GM23338 (cell line): ENCODE results near the gene LDLRAD3. TPM values are rescaled to one million over a fixed set of nuclear protein-coding genes. Genes with fewer than 3 reads are reported as not detected.

Experiments
- ATAC-seq: fragments of 200-7000 bp; cut with Tn5 transposase; 3 replicates; pipeline ENCODE4 v1.9.1; 2020
- DNase-seq: peaks from one replicate; pipeline ENCODE4 v3.0.0-alpha.2; 2015; ENCODE audit warnings: low spot score
- H2AFZ ChIP-seq: fragments of 200-600 bp; sonication (generic); 2 replicates; pipeline ENCODE4 v1.8.0; 2016; ENCODE audit warnings: antibody characterized with exemption, mild to moderate bottlenecking, moderate library complexity
- H3F3A ChIP-seq: fragments of 200-600 bp; sonication (generic); replicated peaks from 2 replicates; pipeline ENCODE4 v1.8.0; 2017; ENCODE audit warnings: antibody characterized with exemption, mixed run types, low read depth
- H3K27ac ChIP-seq: fragments of 200-600 bp; sonication (generic); 2 replicates; pipeline ENCODE4 v1.6.1; 2016; ENCODE audit warnings: low read depth
- H3K27me3 ChIP-seq: fragments of 200-600 bp; sonication (generic); 2 replicates; pipeline ENCODE4 v1.8.0; 2016; ENCODE audit warnings: mild to moderate bottlenecking, mixed run types, moderate library complexity; ENCODE audit not compliant: insufficient read depth
- H3K36me3 ChIP-seq: fragments of 200-600 bp; sonication (generic); 2 replicates; pipeline ENCODE4 v1.8.0; 2016; ENCODE audit warnings: mild to moderate bottlenecking; ENCODE audit not compliant: insufficient read depth
- H3K4me1 ChIP-seq: fragments of 200-600 bp; sonication (generic); 2 replicates; pipeline ENCODE4 v1.8.0; 2016; ENCODE audit warnings: mild to moderate bottlenecking, moderate library complexity; ENCODE audit not compliant: insufficient read depth
- H3K4me2 ChIP-seq: fragments of 200-600 bp; sonication (generic); 2 replicates; pipeline ENCODE4 v1.7.1; 2017; ENCODE audit warnings: mixed run types
- H3K4me3 ChIP-seq: fragments of 200-600 bp; sonication (generic); 2 replicates; pipeline ENCODE4 v1.6.1; 2016; ENCODE audit warnings: mixed run types
- H3K79me2 ChIP-seq: fragments of 200-600 bp; sonication (generic); replicated peaks from 2 replicates; pipeline ENCODE4 v1.8.0; 2017; ENCODE audit warnings: mild to moderate bottlenecking; ENCODE audit not compliant: insufficient read depth
- H3K9me2 ChIP-seq: fragments of 200-600 bp; sonication (generic); 2 replicates; pipeline ENCODE4 v1.8.0; 2017; ENCODE audit not compliant: insufficient read depth
- H4K20me1 ChIP-seq: fragments of 200-600 bp; sonication (generic); replicated peaks from 2 replicates; pipeline ENCODE4 v1.8.0; 2017; ENCODE audit warnings: mild to moderate bottlenecking; ENCODE audit not compliant: insufficient read depth
- H3K27ac Mint-ChIP-seq: 2 replicates; pipeline ENCODE4 v1.8.0; 2020; ENCODE audit warnings: inconsistent platforms, mild to moderate bottlenecking, moderate library complexity, mixed read lengths
- H3K27me3 Mint-ChIP-seq: 3 replicates; pipeline ENCODE4 v1.8.0; 2022; ENCODE audit warnings: low read depth, mild to moderate bottlenecking, moderate library complexity, mixed read lengths, inconsistent platforms; ENCODE audit not compliant: insufficient read depth, poor library complexity
- H3K36me3 Mint-ChIP-seq: 3 replicates; pipeline ENCODE4 v1.8.0; 2021; ENCODE audit warnings: low read depth, mild to moderate bottlenecking, inconsistent platforms, moderate library complexity, mixed read lengths
- H3K4me1 Mint-ChIP-seq: 3 replicates; pipeline ENCODE4 v1.8.0; 2020; ENCODE audit warnings: mild to moderate bottlenecking, inconsistent platforms, mixed read lengths
- H3K4me3 Mint-ChIP-seq: 3 replicates; pipeline ENCODE4 v1.8.0; 2021; ENCODE audit warnings: moderate library complexity, mild to moderate bottlenecking, inconsistent platforms, mixed read lengths
- H3K9me3 Mint-ChIP-seq: 3 replicates; pipeline ENCODE4 v1.8.0; 2020; ENCODE audit warnings: moderate library complexity, mild to moderate bottlenecking, inconsistent platforms, mixed read lengths
- CREB1 ChIP-seq: fragments of 250-450 bp; sonication (Bioruptor Pico); IDR thresholded peaks from 2 replicates; pipeline ENCODE4 v1.5.0; 2020; ENCODE audit warnings: low read depth, mild to moderate bottlenecking, moderate library complexity
- EZH2 ChIP-seq: fragments of 200-600 bp; sonication (generic); IDR thresholded peaks from one replicate; pipeline ENCODE4 v1.8.0; 2017; ENCODE audit warnings: antibody characterized with exemption, mild to moderate bottlenecking, low read depth; ENCODE audit not compliant: unreplicated experiment
- EZH2phosphoT487 ChIP-seq: fragments of 200-600 bp; sonication (generic); IDR thresholded peaks from one replicate; pipeline ENCODE4 v1.8.1; 2018; ENCODE audit warnings: antibody characterized with exemption; ENCODE audit not compliant: unreplicated experiment
- JUNB ChIP-seq: IDR thresholded peaks from one replicate; pipeline ENCODE4 v1.6.1; 2016; ENCODE audit warnings: antibody characterized with exemption; ENCODE audit not compliant: unreplicated experiment
- NANOG ChIP-seq: IDR thresholded peaks from 2 replicates; pipeline ENCODE4 v1.6.1; 2016; ENCODE audit warnings: antibody characterized with exemption, borderline replicate concordance
- POLR2AphosphoS5 ChIP-seq: IDR thresholded peaks from 2 replicates; pipeline ENCODE4 v1.6.1; 2016; ENCODE audit warnings: antibody characterized with exemption, low read depth
- STAT1 ChIP-seq: IDR thresholded peaks from one replicate; pipeline ENCODE4 v1.6.1; 2016; ENCODE audit warnings: antibody characterized with exemption; ENCODE audit not compliant: unreplicated experiment
- ZNF114 ChIP-seq: fragments of 250-450 bp; sonication (Bioruptor Pico); IDR thresholded peaks from 2 replicates; pipeline ENCODE4 v1.5.0; 2020; ENCODE audit warnings: mild to moderate bottlenecking, moderate library complexity
- ZNF331 ChIP-seq: fragments of 250-450 bp; sonication (Bioruptor Pico); IDR thresholded peaks from 2 replicates; pipeline ENCODE4 v1.5.0; 2020; ENCODE audit warnings: low read depth, mild to moderate bottlenecking, moderate library complexity
- polyA plus RNA-seq: library from polyadenylated mRNA; unstranded; fragments of >200 nt; fragmentation: Nextera tagmentation; extraction: Ambion mirVana; gene quantifications from 2 replicates; pipeline ENCODE4 v1.2.1, GENCODE V29; 2016
- total RNA-seq: library from RNA; depleted of rRNA; stranded (reverse); fragments of >200 nt; shearing (Covaris generic); gene quantifications from 2 replicates; pipeline ENCODE4 v1.2.3, GENCODE V29; 2014
- TF ChIP-seq, protein P1 (sequence below): IDR thresholded peaks from one replicate; pipeline ENCODE4 v1.6.1; 2018; ENCODE audit warnings: antibody characterized with exemption; ENCODE audit not compliant: unreplicated experiment
- TF ChIP-seq, protein P2 (sequence below): IDR thresholded peaks from 2 replicates; pipeline ENCODE4 v1.6.1; 2016; ENCODE audit warnings: antibody characterized with exemption
- TF ChIP-seq, protein P3 (sequence below): fragments of 250-450 bp; sonication (Bioruptor Pico); IDR thresholded peaks from 2 replicates; pipeline ENCODE4 v1.5.0; 2020; ENCODE audit warnings: mild to moderate bottlenecking, moderate library complexity
- TF ChIP-seq, protein P4 (sequence below), 2 experiments: fragments of 200-600 bp in 1 of 2; sonication (generic) in 1 of 2; conservative IDR thresholded peaks; 2 replicates each; pipeline versions ENCODE4 v1.5.1 to v1.6.1; 2016 to 2017; ENCODE audit warnings: antibody characterized with exemption in 2 of 2, low read depth in 2 of 2, mild to moderate bottlenecking in 2 of 2, moderate library complexity in 1 of 2

LDLRAD3 gene
- total and polyA plus RNA-seq, 2 experiments from 2014 or later, result 8.5 to 19.4 TPM

DNA sequence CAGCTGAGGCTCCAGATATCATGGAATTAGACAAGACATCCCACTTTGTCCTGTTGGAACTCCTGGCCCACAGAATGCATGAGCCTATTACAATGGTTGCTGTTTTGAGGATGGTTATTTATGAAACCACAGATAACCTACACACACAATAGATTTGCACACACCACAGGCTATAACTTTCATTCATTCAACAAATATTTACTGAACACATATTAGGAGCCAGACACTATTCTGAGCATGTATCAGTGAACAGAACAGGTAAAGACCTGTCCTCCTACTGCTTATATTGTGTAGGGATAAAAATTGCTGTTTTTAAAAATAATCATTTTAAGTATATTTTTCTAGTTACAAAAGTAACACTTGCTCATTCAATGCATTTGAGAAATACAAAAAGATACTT lies 13.4 kb upstream of the LDLRAD3 start:
- H2AFZ ChIP-seq, result no peak overlapping the region
- H3K27ac ChIP-seq, result no peak overlapping the region
- no peak for DNase-seq
- TF ChIP-seq, protein P1, sequence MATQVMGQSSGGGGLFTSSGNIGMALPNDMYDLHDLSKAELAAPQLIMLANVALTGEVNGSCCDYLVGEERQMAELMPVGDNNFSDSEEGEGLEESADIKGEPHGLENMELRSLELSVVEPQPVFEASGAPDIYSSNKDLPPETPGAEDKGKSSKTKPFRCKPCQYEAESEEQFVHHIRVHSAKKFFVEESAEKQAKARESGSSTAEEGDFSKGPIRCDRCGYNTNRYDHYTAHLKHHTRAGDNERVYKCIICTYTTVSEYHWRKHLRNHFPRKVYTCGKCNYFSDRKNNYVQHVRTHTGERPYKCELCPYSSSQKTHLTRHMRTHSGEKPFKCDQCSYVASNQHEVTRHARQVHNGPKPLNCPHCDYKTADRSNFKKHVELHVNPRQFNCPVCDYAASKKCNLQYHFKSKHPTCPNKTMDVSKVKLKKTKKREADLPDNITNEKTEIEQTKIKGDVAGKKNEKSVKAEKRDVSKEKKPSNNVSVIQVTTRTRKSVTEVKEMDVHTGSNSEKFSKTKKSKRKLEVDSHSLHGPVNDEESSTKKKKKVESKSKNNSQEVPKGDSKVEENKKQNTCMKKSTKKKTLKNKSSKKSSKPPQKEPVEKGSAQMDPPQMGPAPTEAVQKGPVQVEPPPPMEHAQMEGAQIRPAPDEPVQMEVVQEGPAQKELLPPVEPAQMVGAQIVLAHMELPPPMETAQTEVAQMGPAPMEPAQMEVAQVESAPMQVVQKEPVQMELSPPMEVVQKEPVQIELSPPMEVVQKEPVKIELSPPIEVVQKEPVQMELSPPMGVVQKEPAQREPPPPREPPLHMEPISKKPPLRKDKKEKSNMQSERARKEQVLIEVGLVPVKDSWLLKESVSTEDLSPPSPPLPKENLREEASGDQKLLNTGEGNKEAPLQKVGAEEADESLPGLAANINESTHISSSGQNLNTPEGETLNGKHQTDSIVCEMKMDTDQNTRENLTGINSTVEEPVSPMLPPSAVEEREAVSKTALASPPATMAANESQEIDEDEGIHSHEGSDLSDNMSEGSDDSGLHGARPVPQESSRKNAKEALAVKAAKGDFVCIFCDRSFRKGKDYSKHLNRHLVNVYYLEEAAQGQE, result no peak
- TF ChIP-seq POLR2AphosphoS5 (no peak), EZH2 (no peak), JUNB (no peak), ZNF114 (CRISPR knock-in tag) (no peak), EZH2phosphoT487 (no peak), CREB1 (CRISPR knock-in tag) (no peak), STAT1 (no peak), NANOG (no peak), ZNF331 (no peak)
- TF ChIP-seq, protein P2, sequence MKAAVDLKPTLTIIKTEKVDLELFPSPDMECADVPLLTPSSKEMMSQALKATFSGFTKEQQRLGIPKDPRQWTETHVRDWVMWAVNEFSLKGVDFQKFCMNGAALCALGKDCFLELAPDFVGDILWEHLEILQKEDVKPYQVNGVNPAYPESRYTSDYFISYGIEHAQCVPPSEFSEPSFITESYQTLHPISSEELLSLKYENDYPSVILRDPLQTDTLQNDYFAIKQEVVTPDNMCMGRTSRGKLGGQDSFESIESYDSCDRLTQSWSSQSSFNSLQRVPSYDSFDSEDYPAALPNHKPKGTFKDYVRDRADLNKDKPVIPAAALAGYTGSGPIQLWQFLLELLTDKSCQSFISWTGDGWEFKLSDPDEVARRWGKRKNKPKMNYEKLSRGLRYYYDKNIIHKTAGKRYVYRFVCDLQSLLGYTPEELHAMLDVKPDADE, result no peak
- TF ChIP-seq, protein P3, sequence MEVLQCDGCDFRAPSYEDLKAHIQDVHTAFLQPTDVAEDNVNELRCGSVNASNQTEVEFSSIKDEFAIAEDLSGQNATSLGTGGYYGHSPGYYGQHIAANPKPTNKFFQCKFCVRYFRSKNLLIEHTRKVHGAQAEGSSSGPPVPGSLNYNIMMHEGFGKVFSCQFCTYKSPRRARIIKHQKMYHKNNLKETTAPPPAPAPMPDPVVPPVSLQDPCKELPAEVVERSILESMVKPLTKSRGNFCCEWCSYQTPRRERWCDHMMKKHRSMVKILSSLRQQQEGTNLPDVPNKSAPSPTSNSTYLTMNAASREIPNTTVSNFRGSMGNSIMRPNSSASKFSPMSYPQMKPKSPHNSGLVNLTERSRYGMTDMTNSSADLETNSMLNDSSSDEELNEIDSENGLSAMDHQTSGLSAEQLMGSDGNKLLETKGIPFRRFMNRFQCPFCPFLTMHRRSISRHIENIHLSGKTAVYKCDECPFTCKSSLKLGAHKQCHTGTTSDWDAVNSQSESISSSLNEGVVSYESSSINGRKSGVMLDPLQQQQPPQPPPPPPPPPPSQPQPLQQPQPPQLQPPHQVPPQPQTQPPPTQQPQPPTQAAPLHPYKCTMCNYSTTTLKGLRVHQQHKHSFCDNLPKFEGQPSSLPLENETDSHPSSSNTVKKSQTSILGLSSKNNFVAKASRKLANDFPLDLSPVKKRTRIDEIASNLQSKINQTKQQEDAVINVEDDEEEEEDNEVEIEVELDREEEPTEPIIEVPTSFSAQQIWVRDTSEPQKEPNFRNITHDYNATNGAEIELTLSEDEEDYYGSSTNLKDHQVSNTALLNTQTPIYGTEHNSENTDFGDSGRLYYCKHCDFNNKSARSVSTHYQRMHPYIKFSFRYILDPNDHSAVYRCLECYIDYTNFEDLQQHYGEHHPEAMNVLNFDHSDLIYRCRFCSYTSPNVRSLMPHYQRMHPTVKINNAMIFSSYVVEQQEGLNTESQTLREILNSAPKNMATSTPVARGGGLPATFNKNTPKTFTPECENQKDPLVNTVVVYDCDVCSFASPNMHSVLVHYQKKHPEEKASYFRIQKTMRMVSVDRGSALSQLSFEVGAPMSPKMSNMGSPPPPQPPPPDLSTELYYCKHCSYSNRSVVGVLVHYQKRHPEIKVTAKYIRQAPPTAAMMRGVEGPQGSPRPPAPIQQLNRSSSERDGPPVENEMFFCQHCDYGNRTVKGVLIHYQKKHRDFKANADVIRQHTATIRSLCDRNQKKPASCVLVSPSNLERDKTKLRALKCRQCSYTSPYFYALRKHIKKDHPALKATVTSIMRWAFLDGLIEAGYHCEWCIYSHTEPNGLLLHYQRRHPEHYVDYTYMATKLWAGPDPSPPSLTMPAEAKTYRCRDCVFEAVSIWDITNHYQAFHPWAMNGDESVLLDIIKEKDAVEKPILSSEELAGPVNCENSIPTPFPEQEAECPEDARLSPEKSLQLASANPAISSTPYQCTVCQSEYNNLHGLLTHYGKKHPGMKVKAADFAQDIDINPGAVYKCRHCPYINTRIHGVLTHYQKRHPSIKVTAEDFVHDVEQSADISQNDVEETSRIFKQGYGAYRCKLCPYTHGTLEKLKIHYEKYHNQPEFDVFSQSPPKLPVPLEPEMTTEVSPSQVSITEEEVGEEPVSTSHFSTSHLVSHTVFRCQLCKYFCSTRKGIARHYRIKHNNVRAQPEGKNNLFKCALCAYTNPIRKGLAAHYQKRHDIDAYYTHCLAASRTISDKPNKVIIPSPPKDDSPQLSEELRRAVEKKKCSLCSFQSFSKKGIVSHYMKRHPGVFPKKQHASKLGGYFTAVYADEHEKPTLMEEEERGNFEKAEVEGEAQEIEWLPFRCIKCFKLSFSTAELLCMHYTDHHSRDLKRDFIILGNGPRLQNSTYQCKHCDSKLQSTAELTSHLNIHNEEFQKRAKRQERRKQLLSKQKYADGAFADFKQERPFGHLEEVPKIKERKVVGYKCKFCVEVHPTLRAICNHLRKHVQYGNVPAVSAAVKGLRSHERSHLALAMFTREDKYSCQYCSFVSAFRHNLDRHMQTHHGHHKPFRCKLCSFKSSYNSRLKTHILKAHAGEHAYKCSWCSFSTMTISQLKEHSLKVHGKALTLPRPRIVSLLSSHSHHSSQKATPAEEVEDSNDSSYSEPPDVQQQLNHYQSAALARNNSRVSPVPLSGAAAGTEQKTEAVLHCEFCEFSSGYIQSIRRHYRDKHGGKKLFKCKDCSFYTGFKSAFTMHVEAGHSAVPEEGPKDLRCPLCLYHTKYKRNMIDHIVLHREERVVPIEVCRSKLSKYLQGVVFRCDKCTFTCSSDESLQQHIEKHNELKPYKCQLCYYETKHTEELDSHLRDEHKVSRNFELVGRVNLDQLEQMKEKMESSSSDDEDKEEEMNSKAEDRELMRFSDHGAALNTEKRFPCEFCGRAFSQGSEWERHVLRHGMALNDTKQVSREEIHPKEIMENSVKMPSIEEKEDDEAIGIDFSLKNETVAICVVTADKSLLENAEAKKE (CRISPR knock-in tag), result no peak
- TF ChIP-seq, protein P4, sequence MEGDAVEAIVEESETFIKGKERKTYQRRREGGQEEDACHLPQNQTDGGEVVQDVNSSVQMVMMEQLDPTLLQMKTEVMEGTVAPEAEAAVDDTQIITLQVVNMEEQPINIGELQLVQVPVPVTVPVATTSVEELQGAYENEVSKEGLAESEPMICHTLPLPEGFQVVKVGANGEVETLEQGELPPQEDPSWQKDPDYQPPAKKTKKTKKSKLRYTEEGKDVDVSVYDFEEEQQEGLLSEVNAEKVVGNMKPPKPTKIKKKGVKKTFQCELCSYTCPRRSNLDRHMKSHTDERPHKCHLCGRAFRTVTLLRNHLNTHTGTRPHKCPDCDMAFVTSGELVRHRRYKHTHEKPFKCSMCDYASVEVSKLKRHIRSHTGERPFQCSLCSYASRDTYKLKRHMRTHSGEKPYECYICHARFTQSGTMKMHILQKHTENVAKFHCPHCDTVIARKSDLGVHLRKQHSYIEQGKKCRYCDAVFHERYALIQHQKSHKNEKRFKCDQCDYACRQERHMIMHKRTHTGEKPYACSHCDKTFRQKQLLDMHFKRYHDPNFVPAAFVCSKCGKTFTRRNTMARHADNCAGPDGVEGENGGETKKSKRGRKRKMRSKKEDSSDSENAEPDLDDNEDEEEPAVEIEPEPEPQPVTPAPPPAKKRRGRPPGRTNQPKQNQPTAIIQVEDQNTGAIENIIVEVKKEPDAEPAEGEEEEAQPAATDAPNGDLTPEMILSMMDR (conservative IDR thresholded peaks at IDR 0.05; ENCODE audit: low read depth in 2 of 2), result no peak
- Mint-ChIP-seq H3K27me3 (peaks cover under 1% of the 10 kb centered on the region), H3K9me3 (no peaks in the 10 kb centered on the region), H3K4me3 (no peak overlapping the region), H3K27ac (no peak overlapping the region), H3K36me3 (no peaks in the 10 kb centered on the region), H3K4me1 (no peaks in the 10 kb centered on the region)
- H3K4me1 ChIP-seq, result no peaks in the 10 kb centered on the region
- no peaks in the 10 kb centered on the region for H4K20me1 ChIP-seq
- no peaks in the 10 kb centered on the region for H3K36me3 ChIP-seq
- ATAC-seq, result no peak
- no peaks in the 10 kb centered on the region for H3F3A ChIP-seq
- no peak overlapping the region for H3K4me2 ChIP-seq
- no peak overlapping the region for H3K4me3 ChIP-seq
- H3K9me2 ChIP-seq, result no peaks in the 10 kb centered on the region
- no peaks in the 10 kb centered on the region for H3K79me2 ChIP-seq
- H3K27me3 ChIP-seq, result no peaks in the 10 kb centered on the region
